Left ventricle myocardium inferior (tissue), 1 donor: Measurements from ENCODE around the gene HM13. TPM values are rescaled to one million over a fixed set of nuclear protein-coding genes. Genes with fewer than 3 reads are reported as not detected.
"Not testable (repeated sequence)": the region's sequence is repeated elsewhere in the genome, so short reads cannot be mapped to it uniquely, and the experiment has no call there.

Source experiments
- DNase-seq: peaks from one replicate; pipeline ENCODE4 v3.0.0-alpha.2; 2020
- H3K27ac ChIP-seq: fragments of 200-600 bp; replicated peaks from 2 replicates; pipeline ENCODE4 v1.8.0; 2021
- H3K27me3 ChIP-seq: fragments of 200-600 bp; 2 replicates; pipeline ENCODE4 v1.8.0; 2021; ENCODE audit warnings: low read depth
- H3K36me3 ChIP-seq: fragments of 200-600 bp; 2 replicates; pipeline ENCODE4 v1.8.0; 2021
- H3K4me1 ChIP-seq: fragments of 200-600 bp; 2 replicates; pipeline ENCODE4 v1.8.0; 2021
- H3K4me3 ChIP-seq: fragments of 200-600 bp; 2 replicates; pipeline ENCODE4 v1.8.0; 2021; ENCODE audit warnings: mild to moderate bottlenecking, moderate library complexity
- H3K9me3 ChIP-seq: fragments of 200-600 bp; replicated peaks from 2 replicates; pipeline ENCODE4 v1.8.0; 2021
- intact Hi-C: fragments of 100-400 bp; cut with micrococcal nuclease; formaldehyde crosslinking; loops from one replicate; pipeline ENCODE4 v1.11.0; 2022
- total RNA-seq: library from RNA; stranded (reverse); fragmentation: NEBNext Ultra II Directional; extraction: Animal tissue kit (Norgen Biotek cat#: 25700); gene quantifications from one replicate; pipeline ENCODE4 v1.2.1, GENCODE V29; 2021
- TF ChIP-seq, protein P1 (sequence below): fragments of 200-600 bp; IDR thresholded peaks from 2 replicates; pipeline ENCODE4 v1.8.0; 2021; ENCODE audit warnings: antibody characterized with exemption, mild to moderate bottlenecking, borderline replicate concordance
- donor health status: DM: no; HTN: yes; CAD: no; lungs with severe emphysema.

Gene HM13
- total RNA-seq, 1 donor from 2014 or later = 39.0 TPM

DNA sequence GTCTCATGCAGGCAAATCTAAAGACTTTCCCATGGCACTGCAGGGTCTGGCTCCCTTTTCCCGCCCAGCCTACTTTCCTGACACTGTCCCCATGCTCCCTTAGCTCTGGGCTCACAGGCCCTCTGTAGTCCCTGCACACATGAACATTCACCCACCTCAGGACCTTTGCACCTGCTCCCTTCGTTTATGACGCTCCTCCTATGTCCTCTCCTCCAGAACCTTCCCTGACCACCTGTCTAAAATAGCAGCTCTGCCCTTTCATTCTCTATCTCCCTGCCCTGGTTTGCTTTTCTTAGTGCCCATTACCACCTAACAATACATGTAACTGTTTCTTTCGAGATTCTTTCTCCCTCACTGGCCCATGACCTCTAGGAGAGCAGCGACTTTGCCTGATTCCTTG is 22.3 kb downstream of the HM13 start:
- DNase-seq = no peak
- no peaks in the 10 kb centered on the region for H3K27me3 ChIP-seq
- no peak overlapping the region for H3K4me3 ChIP-seq
- H3K27ac ChIP-seq = no peak overlapping the region
- intact Hi-C loops = no loop called here
- TF ChIP-seq, protein P1, sequence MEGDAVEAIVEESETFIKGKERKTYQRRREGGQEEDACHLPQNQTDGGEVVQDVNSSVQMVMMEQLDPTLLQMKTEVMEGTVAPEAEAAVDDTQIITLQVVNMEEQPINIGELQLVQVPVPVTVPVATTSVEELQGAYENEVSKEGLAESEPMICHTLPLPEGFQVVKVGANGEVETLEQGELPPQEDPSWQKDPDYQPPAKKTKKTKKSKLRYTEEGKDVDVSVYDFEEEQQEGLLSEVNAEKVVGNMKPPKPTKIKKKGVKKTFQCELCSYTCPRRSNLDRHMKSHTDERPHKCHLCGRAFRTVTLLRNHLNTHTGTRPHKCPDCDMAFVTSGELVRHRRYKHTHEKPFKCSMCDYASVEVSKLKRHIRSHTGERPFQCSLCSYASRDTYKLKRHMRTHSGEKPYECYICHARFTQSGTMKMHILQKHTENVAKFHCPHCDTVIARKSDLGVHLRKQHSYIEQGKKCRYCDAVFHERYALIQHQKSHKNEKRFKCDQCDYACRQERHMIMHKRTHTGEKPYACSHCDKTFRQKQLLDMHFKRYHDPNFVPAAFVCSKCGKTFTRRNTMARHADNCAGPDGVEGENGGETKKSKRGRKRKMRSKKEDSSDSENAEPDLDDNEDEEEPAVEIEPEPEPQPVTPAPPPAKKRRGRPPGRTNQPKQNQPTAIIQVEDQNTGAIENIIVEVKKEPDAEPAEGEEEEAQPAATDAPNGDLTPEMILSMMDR = no peak
- H3K4me1 ChIP-seq = no peaks in the 10 kb centered on the region
- no peaks in the 10 kb centered on the region for H3K9me3 ChIP-seq
- peaks cover 93% of the 10 kb centered on the region for H3K36me3 ChIP-seq

DNA sequence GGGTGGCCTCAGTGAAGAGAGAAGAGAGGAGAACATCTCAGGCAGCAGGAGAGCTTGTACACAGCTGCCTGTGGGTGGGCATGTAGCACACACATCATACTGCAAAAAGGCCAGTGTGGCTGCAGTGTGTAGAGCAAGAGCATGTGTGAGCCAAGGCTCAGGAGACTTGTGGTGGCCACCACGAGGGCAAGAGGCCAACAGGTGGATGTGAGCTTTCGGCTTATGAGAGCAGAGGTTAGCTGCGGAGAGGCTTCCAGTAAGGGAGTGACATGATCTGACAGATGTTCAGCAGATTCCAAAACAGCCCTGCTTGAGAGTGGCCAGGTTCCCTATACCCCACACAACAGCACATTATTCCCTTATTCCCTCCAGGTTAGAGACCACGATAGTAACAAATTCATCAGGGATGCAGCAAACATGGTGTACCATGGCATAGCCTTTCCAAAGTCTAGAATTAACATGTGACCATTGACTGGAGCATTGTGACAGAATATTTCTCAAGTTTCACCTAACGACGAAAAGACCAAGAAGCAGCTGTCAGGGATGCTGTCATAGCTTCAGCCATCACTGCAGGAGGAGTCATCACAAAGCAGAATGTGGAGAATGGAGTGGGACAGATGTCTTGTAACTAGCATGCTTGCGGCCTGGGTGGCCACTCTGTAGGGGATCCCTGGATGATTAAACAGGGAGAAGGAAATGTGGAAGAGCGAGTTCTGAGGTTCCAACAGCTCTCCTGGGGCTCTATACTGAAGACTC is 23.1 kb downstream of the HM13 start:
- peaks cover 4% of the 10 kb centered on the region for H3K4me1 ChIP-seq
- intact Hi-C loops = no loop called here
- DNase-seq = no peak
- no peaks in the 10 kb centered on the region for H3K27me3 ChIP-seq
- no peak overlapping the region for H3K4me3 ChIP-seq
- no peak overlapping the region for H3K27ac ChIP-seq
- H3K36me3 ChIP-seq = peaks cover 92% of the 10 kb centered on the region
- TF ChIP-seq, protein P1 = no peak
- no peaks in the 10 kb centered on the region for H3K9me3 ChIP-seq

DNA sequence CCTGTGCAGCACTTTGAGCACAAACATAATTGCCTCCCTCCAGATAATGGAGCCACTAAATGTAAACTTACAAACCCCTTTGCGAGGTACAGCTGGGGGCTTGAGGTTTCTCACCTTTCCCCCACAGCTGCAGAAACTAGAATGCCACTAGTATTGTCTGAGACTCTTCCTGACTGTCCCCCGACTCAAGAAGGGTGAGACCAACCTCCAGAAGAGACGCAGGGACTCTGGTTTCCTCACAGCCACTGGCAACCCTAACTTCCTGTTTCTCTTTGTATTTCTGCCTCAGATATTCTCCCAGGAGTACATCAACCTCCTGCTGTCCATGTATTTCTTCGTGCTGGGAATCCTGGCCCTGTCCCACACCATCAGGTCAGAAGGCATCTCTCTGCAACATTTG is 23.6 kb downstream of the HM13 start:
- Histone ChIP-seq H3K4me1 (peaks cover 4% of the 10 kb centered on the region), H3K4me3 (no peak overlapping the region), H3K36me3 (peaks cover 94% of the 10 kb centered on the region), H3K9me3 (no peaks in the 10 kb centered on the region), H3K27ac (no peak overlapping the region), H3K27me3 (no peaks in the 10 kb centered on the region)
- TF ChIP-seq, protein P1 = no peak
- intact Hi-C loops = no loop called here
- DNase-seq = no peak

DNA sequence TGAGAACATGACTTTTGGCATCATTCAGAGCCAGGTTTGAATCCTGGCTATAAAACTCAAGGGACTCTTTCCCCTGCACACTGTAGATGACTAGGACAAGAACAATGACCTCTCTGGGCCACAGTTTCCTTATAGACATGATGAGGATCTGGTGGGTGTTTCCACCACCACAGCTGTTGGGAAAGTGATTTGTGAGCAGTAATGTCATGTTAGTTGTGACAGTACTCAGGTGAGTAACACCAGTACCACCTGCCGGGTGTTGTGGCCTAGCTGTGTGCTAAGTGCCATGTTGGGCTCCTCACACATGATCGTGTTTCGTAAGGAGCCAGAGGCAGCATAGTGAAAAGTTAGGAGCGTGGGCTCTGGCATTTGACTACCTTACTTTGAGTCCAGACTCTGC is 24.1 kb downstream of the HM13 start:
- DNase-seq = no peak
- Histone ChIP-seq H3K27me3 (no peaks in the 10 kb centered on the region), H3K36me3 (peaks cover 94% of the 10 kb centered on the region), H3K9me3 (no peaks in the 10 kb centered on the region), H3K27ac (no peak overlapping the region), H3K4me1 (peaks cover 4% of the 10 kb centered on the region), H3K4me3 (no peak overlapping the region)
- intact Hi-C loops = no loop called here
- TF ChIP-seq, protein P1 = no peak

DNA sequence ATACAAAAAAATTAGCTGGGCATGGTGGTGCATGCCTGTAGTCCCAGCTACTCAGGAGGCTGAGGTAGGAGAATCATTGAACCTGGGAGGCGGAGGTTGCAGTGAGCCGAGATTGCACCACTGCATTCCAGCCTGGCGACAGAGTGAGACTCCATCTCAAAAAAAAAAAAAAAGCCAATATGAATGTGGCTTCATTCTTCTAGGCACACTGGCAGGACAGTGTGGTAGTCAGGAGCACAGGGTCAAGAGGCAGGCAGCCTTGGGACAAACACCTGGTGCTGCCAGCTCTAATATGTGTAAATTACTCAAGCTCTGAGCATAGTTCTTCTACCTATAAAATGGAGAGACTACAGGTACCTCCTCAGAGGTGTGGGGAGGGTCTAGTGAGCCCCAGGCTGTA is 25.4 kb downstream of the HM13 start:
- DNase-seq, H3K27me3 ChIP-seq, H3K4me3 ChIP-seq, H3K27ac ChIP-seq, H3K4me1 ChIP-seq, intact Hi-C loops, H3K9me3 ChIP-seq: not testable (repeated sequence)
- H3K36me3 ChIP-seq = peaks cover 82% of the 10 kb centered on the region

DNA sequence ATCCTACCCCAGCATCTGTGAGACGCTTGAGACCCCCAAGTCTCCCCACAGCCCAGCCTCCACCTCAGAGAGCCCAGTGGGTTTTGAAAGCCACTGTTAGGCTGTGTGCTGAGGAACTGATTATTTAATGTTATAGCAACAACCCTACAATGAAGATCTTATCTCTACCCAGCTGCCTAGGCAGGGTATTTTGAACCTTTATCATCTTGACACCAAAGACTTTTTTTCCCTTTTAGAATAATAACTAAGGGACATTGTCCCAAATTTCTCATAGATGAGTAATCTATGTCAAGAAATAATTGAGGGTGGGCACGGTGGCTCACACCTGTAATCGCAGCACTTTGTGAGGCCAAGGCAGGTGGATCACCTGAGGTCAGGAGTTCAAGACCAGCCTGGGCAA is 26.2 kb downstream of the HM13 start:
- peaks cover 4% of the 10 kb centered on the region for H3K4me1 ChIP-seq
- no peak overlapping the region for H3K4me3 ChIP-seq
- intact Hi-C loops = no loop called here
- no peaks in the 10 kb centered on the region for H3K9me3 ChIP-seq
- TF ChIP-seq, protein P1 = no peak
- H3K27ac ChIP-seq = no peak overlapping the region
- no peak for DNase-seq
- H3K36me3 ChIP-seq = peaks cover 75% of the 10 kb centered on the region
- H3K27me3 ChIP-seq = no peaks in the 10 kb centered on the region
